Tibial nerve (tissue), 3 donors: ENCODE data around the gene SCYGR1.

Experiments
- CTCF ChIP-seq, 5 experiments: fragments of 200-600 bp in 3 of 5; fragments of 450-650 bp in 2 of 5; sonication (generic) in 3 of 5; IDR thresholded peaks; one replicate each; pipeline ENCODE4 v1.5.1; 2016 to 2019; ENCODE audit warnings: antibody characterized with exemption in 5 of 5, mild to moderate bottlenecking in 3 of 5, moderate library complexity in 2 of 5
- POLR2A ChIP-seq, 2 donors: fragments of 450-650 bp; IDR thresholded peaks; one replicate each; pipeline ENCODE4 v1.6.1; 2017; ENCODE audit warnings: antibody characterized with exemption in 2 of 2, mild to moderate bottlenecking in 2 of 2, moderate library complexity in 2 of 2

GRCh38 chr2:227368574-227368973 is 19.2 kb downstream of the SCYGR1 start:
- no peak for TF ChIP-seq POLR2A (IDR thresholded peaks at IDR 0.05)
- no peak for TF ChIP-seq CTCF (IDR thresholded peaks at IDR 0.05)
